EH (cell line): ENCODE results near the gene FHDC1.
A peak's percentile ranks its signal among the peaks of the same experiment; 100 is the strongest.
"Not testable (repeated sequence)": the region's sequence is repeated elsewhere in the genome, so short reads cannot be mapped to it uniquely, and the experiment has no call there.

ENCODE experiments used
- DNase-seq: peaks from one replicate; pipeline ENCODE4 v3.0.0-alpha.2; 2015; ENCODE audit warnings: low read depth

Gene FHDC1

GRCh38 chr4:152935631-152936445, at the start of gene FHDC1:
FHDC1 (plus strand) TSS chr4:152936323; CDS start chr4:152943058, 6,735 bp downstream.
- peak; percentile 22 for DNase-seq

GRCh38 chr4:152887981-152888380, 48.1 kb upstream of the FHDC1 start:
- no peak for DNase-seq

- DNase-seq: no peak
Observed at GRCh38 chr4:152892974-152893373, 43.1 kb upstream of the FHDC1 start.

- DNase-seq: peak; percentile 55
Observed at GRCh38 chr4:152894673-152895072, 41.5 kb upstream of the FHDC1 start.

- peak; percentile 1 for DNase-seq
Observed at GRCh38 chr4:152896811-152897210, 39.3 kb upstream of the FHDC1 start.

GRCh38 chr4:152898133-152898532, 38.0 kb upstream of the FHDC1 start:
- DNase-seq: not testable (repeated sequence)

- no peak for DNase-seq
Observed at GRCh38 chr4:152898606-152899005, 37.5 kb upstream of the FHDC1 start.

- DNase-seq: no peak
Observed at GRCh38 chr4:152900395-152900794, 35.7 kb upstream of the FHDC1 start.

- DNase-seq: no peak
Observed at GRCh38 chr4:152901205-152901604, 34.9 kb upstream of the FHDC1 start.

GRCh38 chr4:152903658-152904057, 32.5 kb upstream of the FHDC1 start:
- no peak for DNase-seq

GRCh38 chr4:152909901-152910300, 26.2 kb upstream of the FHDC1 start:
- DNase-seq: no peak

GRCh38 chr4:152910521-152910920, 25.6 kb upstream of the FHDC1 start:
- DNase-seq: no peak

GRCh38 chr4:152917543-152918395, 18.4 kb upstream of the FHDC1 start:
- no peak for DNase-seq

- no peak for DNase-seq
Observed at GRCh38 chr4:152919826-152920225, 16.3 kb upstream of the FHDC1 start.

GRCh38 chr4:152920768-152921167, 15.4 kb upstream of the FHDC1 start:
- DNase-seq: no peak

GRCh38 chr4:152921284-152921683, 14.8 kb upstream of the FHDC1 start:
- no peak for DNase-seq

- no peak for DNase-seq
Observed at GRCh38 chr4:152925851-152926250, 10.3 kb upstream of the FHDC1 start.

- no peak for DNase-seq
Observed at GRCh38 chr4:152926959-152927358, 9.2 kb upstream of the FHDC1 start.

GRCh38 chr4:152927737-152928136, 8.4 kb upstream of the FHDC1 start:
- no peak for DNase-seq

- no peak for DNase-seq
Observed at GRCh38 chr4:152928286-152928685, 7.8 kb upstream of the FHDC1 start.

- no peak for DNase-seq
Observed at GRCh38 chr4:152929888-152930287, 6.2 kb upstream of the FHDC1 start.

- DNase-seq: no peak
Observed at GRCh38 chr4:152935143-152935542, 980 bp upstream of the FHDC1 start.
